Tibial nerve (tissue), 4 donors: ENCODE data around the gene SFXN5.

ENCODE experiments used
- EP300 ChIP-seq, 2 donors: sonication (generic); formaldehyde crosslinking; IDR thresholded peaks; one replicate each; pipeline ENCODE4 v1.6.1; 2017; ENCODE audit warnings: antibody characterized with exemption in 2 of 2, mild to moderate bottlenecking in 1 of 2
- POLR2A ChIP-seq, 2 donors: fragments of 450-650 bp; IDR thresholded peaks; one replicate each; pipeline ENCODE4 v1.6.1; 2017; ENCODE audit warnings: antibody characterized with exemption in 2 of 2, mild to moderate bottlenecking in 2 of 2, moderate library complexity in 2 of 2
- TF ChIP-seq, protein P1 (sequence below), 5 experiments: fragments of 200-600 bp in 3 of 5; fragments of 450-650 bp in 2 of 5; sonication (generic) in 3 of 5; IDR thresholded peaks; one replicate each; pipeline ENCODE4 v1.5.1; 2016 to 2019; ENCODE audit warnings: antibody characterized with exemption in 5 of 5, mild to moderate bottlenecking in 3 of 5, moderate library complexity in 2 of 5

DNA sequence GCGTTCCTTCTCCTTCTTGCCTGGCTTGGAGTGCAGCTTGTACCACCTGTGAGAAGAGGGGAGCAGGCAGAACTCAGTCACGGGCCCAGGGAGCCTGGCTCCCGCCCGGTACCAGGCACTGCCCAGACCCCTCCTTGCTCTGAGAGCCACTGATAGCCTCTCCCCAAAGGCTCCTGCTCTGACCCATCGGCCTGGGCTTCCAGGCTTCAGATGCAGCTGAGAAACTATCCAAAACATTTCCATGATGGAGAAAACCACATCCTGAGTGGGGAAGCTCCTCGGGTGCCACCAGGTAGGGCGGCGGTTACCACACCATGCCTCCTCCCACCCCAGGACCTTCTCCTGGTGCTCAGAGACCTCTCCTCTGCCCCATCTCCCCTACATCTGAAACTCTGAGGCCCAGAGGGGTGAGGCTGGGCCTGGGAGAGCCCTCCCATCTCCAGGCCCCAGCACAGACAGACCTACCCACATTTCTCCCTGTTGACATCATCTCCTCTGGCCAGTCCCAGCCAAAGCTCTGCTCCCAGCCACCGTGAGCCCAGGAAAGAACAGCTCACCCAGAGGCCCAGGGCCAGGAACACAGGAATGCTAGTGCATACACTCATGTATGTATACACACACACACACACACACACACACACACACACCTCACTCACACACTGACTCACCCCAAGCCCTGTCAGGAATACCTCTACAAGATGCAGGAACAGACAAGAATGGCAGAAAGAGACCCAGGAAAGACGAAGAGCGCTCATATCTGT lies 17.9 kb upstream of the SFXN5 start:
- TF ChIP-seq, protein P1, sequence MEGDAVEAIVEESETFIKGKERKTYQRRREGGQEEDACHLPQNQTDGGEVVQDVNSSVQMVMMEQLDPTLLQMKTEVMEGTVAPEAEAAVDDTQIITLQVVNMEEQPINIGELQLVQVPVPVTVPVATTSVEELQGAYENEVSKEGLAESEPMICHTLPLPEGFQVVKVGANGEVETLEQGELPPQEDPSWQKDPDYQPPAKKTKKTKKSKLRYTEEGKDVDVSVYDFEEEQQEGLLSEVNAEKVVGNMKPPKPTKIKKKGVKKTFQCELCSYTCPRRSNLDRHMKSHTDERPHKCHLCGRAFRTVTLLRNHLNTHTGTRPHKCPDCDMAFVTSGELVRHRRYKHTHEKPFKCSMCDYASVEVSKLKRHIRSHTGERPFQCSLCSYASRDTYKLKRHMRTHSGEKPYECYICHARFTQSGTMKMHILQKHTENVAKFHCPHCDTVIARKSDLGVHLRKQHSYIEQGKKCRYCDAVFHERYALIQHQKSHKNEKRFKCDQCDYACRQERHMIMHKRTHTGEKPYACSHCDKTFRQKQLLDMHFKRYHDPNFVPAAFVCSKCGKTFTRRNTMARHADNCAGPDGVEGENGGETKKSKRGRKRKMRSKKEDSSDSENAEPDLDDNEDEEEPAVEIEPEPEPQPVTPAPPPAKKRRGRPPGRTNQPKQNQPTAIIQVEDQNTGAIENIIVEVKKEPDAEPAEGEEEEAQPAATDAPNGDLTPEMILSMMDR (IDR thresholded peaks at IDR 0.05) = no peak
- TF ChIP-seq EP300 (IDR thresholded peaks at IDR 0.05) (no peak), POLR2A (IDR thresholded peaks at IDR 0.05) (no peak)
